ENCODE results near the gene TSBP1.

TSBP1 gene

DNA sequence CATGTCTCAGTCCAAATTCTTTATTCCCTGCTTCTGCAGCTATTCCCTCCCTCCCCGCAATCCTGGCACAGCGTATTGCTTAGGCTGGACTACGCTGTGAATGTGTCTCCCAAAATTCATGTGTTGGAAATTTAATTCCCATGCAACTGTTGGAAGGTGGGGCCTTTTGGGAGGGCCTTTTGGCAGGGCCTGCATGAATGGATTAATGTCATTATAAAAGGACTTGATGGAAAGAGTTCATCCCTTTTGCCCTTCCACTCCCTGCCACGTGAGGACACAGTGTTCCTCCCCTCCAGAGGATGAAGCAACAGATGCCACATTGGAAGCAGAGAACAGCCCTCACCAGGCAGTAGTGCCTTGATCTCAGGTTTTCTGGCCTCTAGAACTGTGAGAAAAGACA lies 127.4 kb downstream of the TSBP1 start:
- TF ChIP-seq, protein P1, sequence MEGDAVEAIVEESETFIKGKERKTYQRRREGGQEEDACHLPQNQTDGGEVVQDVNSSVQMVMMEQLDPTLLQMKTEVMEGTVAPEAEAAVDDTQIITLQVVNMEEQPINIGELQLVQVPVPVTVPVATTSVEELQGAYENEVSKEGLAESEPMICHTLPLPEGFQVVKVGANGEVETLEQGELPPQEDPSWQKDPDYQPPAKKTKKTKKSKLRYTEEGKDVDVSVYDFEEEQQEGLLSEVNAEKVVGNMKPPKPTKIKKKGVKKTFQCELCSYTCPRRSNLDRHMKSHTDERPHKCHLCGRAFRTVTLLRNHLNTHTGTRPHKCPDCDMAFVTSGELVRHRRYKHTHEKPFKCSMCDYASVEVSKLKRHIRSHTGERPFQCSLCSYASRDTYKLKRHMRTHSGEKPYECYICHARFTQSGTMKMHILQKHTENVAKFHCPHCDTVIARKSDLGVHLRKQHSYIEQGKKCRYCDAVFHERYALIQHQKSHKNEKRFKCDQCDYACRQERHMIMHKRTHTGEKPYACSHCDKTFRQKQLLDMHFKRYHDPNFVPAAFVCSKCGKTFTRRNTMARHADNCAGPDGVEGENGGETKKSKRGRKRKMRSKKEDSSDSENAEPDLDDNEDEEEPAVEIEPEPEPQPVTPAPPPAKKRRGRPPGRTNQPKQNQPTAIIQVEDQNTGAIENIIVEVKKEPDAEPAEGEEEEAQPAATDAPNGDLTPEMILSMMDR (IDR thresholded peaks at IDR 0.05; ENCODE audit: control insufficient read depth, insufficient read depth, low read depth, low read length, missing control alignments): no peak
- no peak for DNase-seq (ENCODE audit: low read depth)
- no peak overlapping the region for H3K4me3 ChIP-seq (ENCODE audit: control insufficient read depth, low read depth, low read length)
